Measurements from ENCODE around the gene FASTKD3.

FASTKD3 gene

DNA sequence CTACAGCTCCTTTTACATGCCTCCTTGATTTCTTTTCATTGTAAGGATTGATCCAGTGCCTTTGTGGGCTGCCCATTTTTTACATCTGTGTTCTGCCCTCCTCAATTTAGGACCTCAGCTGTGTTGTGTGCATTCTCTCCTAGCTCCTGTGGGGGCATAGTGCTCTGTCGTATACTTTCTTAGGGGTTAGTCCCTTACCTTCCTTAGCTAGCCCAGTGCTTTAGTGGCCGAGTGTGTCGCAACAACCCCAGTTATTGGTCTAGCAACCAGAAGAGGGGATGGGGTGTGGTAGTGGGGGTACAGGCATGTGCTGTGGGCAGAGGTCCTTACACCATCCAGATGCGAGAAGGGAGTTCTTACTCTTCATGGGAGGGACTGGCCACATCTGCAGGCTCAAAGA is 12.3 kb upstream of the FASTKD3 start:
- no peak overlapping the region for H3K4me3 ChIP-seq (ENCODE audit: low read depth, low read length)
- no peak for DNase-seq (ENCODE audit: low read depth)
- TF ChIP-seq, protein P1, sequence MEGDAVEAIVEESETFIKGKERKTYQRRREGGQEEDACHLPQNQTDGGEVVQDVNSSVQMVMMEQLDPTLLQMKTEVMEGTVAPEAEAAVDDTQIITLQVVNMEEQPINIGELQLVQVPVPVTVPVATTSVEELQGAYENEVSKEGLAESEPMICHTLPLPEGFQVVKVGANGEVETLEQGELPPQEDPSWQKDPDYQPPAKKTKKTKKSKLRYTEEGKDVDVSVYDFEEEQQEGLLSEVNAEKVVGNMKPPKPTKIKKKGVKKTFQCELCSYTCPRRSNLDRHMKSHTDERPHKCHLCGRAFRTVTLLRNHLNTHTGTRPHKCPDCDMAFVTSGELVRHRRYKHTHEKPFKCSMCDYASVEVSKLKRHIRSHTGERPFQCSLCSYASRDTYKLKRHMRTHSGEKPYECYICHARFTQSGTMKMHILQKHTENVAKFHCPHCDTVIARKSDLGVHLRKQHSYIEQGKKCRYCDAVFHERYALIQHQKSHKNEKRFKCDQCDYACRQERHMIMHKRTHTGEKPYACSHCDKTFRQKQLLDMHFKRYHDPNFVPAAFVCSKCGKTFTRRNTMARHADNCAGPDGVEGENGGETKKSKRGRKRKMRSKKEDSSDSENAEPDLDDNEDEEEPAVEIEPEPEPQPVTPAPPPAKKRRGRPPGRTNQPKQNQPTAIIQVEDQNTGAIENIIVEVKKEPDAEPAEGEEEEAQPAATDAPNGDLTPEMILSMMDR (IDR thresholded peaks at IDR 0.05; ENCODE audit: control insufficient read depth, extremely low read depth, insufficient read depth) = no peak

DNA sequence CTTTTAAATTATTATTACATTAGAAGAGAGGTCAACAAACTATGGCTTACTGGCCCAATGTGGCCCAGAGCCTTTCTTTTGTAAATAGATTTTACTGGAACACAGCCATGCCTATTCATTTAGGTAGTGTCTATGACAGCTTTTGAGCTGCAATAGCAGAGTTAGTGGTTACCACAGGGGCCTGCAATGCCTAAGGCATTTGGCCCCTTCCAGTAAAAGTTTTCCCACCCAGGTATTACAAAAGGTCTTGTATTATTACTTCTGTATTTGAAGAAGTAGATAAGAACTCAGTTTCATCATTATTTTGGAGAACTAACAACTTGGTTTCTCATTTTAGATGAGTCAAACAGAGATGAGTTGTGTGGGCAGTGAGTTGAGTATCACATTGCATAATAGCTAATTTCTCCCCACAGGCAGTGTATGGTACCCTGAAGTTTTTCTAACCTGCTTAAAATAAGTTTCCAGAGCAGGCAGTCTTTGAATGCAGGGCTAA is 9.6 kb upstream of the FASTKD3 start:
- peak; percentile 84 for DNase-seq (ENCODE audit: low read depth)
- TF ChIP-seq, protein P1 (IDR thresholded peaks at IDR 0.05; ENCODE audit: control insufficient read depth, extremely low read depth, insufficient read depth) = no peak
- peak overlapping the region; percentile 28 for H3K4me3 ChIP-seq (ENCODE audit: low read depth, low read length)

DNA sequence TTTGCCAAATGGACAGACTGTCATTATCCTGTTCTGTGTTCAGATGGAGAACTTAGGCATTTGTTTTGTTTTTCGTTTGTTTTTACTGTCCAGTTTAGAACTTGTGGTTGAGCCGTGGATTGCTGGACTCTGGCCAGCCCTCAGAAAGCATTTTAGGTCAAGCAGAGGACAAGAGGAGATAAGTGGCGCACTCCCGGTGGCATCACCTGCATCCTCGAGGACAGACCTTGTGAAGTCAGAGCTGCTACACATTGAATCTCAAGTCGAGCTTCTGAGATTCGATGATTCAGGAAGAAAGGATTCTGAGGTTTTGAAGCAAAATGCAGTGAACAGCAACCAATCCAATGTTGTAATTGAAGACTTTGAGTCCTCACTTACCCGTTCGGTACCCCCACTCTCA is 9.0 kb upstream of the FASTKD3 start:
- H3K4me3 ChIP-seq (ENCODE audit: low read depth, low read length) = peak overlapping the region; percentile 28
- peak; percentile 61 for DNase-seq (ENCODE audit: low read depth)
- TF ChIP-seq, protein P1 (IDR thresholded peaks at IDR 0.05; ENCODE audit: control insufficient read depth, extremely low read depth, insufficient read depth) = no peak

DNA sequence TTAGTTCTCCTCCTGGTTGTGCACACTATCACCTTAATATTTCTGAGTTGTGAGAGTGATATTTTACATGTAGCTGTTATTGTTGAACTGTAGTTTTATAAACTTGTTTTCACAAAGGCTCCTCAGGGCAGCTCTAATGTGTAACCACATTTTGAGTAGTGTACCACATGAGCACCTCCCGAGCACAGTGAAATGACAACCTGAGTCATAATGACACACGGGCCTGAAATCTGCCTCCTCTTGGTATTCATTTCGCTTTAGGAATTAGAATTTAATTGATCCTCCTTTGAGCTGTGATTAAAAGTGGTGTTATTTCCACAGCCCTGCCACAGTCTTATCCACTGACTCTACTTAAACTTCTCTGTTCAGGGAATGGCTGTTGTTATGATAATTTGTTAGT is 8.0 kb upstream of the FASTKD3 start:
- H3K4me3 ChIP-seq (ENCODE audit: low read depth, low read length) = no peak overlapping the region
- DNase-seq (ENCODE audit: low read depth) = no peak
- TF ChIP-seq, protein P1 (IDR thresholded peaks at IDR 0.05; ENCODE audit: control insufficient read depth, extremely low read depth, insufficient read depth) = no peak

DNA sequence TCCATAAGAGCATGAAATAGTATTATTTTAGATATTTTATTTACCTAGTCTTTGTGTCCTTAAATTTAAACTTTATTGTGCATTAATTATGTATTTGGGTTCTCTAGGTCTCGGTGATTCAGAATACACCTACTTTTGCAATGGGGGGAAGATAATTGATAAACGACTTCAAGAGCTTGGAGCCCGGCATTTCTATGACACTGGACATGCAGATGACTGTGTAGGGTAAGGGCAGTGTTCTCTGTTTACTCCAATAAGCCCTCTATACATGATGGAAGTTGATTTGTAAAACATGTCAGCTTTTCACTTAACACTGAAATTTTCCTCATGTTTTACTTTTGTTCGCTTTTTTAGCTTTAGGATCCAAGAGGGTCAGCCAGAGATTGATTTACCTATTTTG is 6.3 kb upstream of the FASTKD3 start:
- TF ChIP-seq, protein P1 (IDR thresholded peaks at IDR 0.05; ENCODE audit: control insufficient read depth, extremely low read depth, insufficient read depth) = no peak
- H3K4me3 ChIP-seq (ENCODE audit: low read depth, low read length) = no peak overlapping the region
- no peak for DNase-seq (ENCODE audit: low read depth)

DNA sequence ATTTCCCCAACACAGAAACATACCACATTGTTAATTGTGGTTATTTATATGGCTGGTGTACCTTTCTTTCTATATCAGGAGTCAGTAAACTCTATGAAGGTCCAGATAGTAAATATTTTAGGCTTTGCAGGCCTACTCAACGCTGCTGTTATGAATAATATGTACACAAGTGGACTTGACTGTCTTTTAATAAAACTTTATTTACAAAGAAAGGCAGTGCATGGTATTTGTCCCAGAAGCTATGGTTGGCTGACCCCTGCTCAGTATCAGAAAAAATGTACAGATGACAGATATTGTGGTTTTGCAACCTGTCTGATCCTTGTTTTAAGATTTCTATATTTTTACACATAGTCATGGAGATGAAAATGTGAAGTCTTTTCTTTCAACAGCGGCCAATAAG is 5.8 kb upstream of the FASTKD3 start:
- H3K4me3 ChIP-seq (ENCODE audit: low read depth, low read length) = no peak overlapping the region
- no peak for DNase-seq (ENCODE audit: low read depth)
- TF ChIP-seq, protein P1 (IDR thresholded peaks at IDR 0.05; ENCODE audit: control insufficient read depth, extremely low read depth, insufficient read depth) = no peak

DNA sequence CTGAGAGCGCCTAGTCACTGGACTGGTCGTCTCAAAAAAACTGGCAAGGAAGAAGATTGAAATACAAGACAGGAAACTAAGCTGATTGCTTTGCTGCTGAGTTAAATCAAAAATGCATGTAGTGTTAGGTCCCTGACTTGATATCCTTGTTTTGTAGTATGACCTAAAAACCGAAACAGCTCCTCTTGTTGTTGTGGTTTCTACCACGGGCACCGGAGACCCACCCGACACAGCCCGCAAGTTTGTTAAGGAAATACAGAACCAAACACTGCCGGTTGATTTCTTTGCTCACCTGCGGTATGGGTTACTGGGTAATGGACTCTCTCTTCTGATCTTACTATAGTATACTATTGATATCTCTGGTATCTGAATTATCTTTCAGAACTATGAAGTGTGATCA is 4.4 kb upstream of the FASTKD3 start:
- no peak for DNase-seq (ENCODE audit: low read depth)
- no peak overlapping the region for H3K4me3 ChIP-seq (ENCODE audit: low read depth, low read length)

More for the DNA sequence above, 4.4 kb upstream of the FASTKD3 start:
- TF ChIP-seq, protein P1 (IDR thresholded peaks at IDR 0.05; ENCODE audit: control insufficient read depth, extremely low read depth, insufficient read depth) = no peak
